AG09319 (cell line): Measurements from ENCODE around the gene ZC3HAV1L.
A peak's percentile ranks its signal among the peaks of the same experiment; 100 is the strongest.

Experiments used
- DNase-seq: peaks from one replicate; pipeline ENCODE4 v3.0.0-alpha.2; 2010; ENCODE audit warnings: low read depth; ENCODE audit errors: extremely low read depth
- TF ChIP-seq, protein P1 (sequence below): IDR thresholded peaks from 2 replicates; pipeline ENCODE4 v1.5.1; 2011; ENCODE audit warnings: low read depth, mild to moderate bottlenecking, inconsistent platforms, low read length, moderate library complexity

Gene ZC3HAV1L

DNA sequence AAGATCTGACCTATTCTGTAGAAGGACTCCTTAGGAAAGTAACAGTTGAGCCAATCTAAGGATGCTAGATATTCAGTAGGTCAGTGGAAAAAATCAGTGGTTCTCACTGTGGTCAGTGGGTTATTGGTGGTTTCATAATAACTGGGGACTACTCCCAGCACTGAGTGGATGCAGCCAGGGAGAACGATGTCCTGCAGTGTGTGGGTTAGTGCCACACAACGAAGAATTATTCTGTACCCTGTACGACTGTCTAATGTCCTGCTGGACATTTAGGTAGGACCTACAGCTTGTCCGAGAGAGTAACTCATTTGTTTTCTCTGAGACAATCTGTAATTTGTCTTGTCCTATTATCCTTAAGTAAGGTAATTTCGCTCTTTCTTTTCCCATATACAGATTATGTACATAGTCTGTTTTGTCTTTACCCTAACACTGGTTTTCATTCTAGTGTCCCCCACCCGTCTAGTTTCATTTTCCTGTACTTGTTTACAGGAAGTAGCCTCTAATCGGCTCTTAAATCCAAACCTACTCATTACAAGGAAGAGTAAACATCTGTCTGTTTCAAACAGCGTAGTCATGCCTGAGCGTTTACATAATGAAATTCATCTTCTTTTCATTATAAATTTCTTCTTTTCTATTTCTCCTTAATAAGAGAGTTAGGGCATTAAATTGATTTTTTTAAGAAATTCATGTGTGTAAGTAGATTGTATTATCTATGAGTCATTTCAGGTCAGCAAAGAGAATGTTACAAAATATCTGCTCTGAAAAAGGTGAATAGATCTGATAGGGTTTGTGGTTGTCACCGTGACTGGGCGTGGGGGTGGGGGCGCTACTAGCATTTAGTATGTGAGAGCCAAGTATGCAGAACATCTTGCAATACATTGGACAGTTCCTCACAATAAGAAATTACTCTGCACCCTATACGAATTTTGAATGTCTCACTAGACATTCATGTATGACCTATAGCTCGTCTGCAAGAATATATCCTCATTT lies 8.3 kb upstream of the ZC3HAV1L start:
- DNase-seq: no peak
- TF ChIP-seq, protein P1, sequence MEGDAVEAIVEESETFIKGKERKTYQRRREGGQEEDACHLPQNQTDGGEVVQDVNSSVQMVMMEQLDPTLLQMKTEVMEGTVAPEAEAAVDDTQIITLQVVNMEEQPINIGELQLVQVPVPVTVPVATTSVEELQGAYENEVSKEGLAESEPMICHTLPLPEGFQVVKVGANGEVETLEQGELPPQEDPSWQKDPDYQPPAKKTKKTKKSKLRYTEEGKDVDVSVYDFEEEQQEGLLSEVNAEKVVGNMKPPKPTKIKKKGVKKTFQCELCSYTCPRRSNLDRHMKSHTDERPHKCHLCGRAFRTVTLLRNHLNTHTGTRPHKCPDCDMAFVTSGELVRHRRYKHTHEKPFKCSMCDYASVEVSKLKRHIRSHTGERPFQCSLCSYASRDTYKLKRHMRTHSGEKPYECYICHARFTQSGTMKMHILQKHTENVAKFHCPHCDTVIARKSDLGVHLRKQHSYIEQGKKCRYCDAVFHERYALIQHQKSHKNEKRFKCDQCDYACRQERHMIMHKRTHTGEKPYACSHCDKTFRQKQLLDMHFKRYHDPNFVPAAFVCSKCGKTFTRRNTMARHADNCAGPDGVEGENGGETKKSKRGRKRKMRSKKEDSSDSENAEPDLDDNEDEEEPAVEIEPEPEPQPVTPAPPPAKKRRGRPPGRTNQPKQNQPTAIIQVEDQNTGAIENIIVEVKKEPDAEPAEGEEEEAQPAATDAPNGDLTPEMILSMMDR: no peak

- TF ChIP-seq, protein P1: no peak
- DNase-seq: no peak
These were observed 5.7 kb upstream of the ZC3HAV1L start for GRCh38 chr7:139041378-139042085.

DNA sequence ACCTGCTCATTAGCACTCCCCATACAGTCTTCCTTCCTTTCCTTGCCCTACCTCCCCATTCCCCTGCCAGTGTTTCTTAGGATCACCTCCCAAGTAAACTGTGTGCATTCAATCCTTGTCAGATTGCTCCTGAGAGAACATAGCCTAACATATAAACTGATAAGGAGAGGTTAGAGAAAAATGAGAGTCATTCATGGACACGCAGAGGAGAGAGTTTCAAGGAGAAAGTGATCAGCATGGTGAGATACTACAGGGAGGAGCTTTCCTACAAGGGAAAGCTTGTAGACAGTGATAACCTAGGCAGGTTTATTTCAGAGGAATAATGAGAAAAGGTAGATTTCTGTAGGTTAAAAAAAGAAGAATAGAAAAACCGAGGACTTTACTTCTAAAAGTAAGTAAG lies 2.8 kb upstream of the ZC3HAV1L start:
- TF ChIP-seq, protein P1: no peak
- DNase-seq: no peak

- DNase-seq: no peak
- TF ChIP-seq, protein P1: no peak
These were observed 1.1 kb upstream of the ZC3HAV1L start for GRCh38 chr7:139036901-139037300.

GRCh38 chr7:139034855-139035585 lies 822 bp downstream of the ZC3HAV1L start:
- no peak for DNase-seq
- TF ChIP-seq, protein P1: peak; percentile 20

DNA sequence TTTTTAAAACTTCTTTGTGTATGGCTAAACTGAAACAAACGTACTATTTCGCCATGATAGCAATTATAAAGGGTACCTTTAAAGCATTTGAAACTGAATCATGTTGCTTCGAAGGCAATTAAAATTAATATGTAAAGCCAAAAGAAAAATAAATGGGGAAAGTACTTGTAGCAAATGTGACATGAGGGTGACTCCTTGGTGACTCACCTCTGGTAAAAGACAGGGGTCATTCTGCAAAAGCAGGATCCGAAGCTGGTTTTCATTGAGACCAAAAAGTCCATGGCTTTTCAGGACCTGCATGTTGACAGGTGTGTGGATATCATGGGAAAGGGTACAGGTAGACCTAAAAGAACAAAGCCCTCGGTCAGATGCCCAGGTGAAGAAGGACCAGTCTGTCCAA lies 1.5 kb downstream of the ZC3HAV1L start:
- TF ChIP-seq, protein P1: no peak
- DNase-seq: no peak
